AG09309 (cell line): ENCODE data around the gene SLC7A14.

Experiments
- DNase-seq: peaks from one replicate; pipeline ENCODE4 v3.0.0-alpha.2; 2010; ENCODE audit warnings: low read depth
- H3K4me3 ChIP-seq: 2 replicates; pipeline ENCODE4 v1.5.1; 2011; ENCODE audit warnings: mild to moderate bottlenecking, low read depth, low read length, moderate library complexity; ENCODE audit not compliant: control insufficient read depth
- CTCF ChIP-seq: IDR thresholded peaks from 2 replicates; pipeline ENCODE4 v1.5.1; 2011; ENCODE audit warnings: mild to moderate bottlenecking, low read depth, low read length, inconsistent platforms; ENCODE audit not compliant: insufficient read depth, control insufficient read depth; ENCODE audit errors: missing control alignments

Gene SLC7A14

GRCh38 chr3:170523248-170523647 is 62.6 kb downstream of the SLC7A14 start:
- no peak for DNase-seq
- no peak for TF ChIP-seq CTCF
- no peak overlapping the region for H3K4me3 ChIP-seq

- no peak for DNase-seq
- H3K4me3 ChIP-seq: no peak overlapping the region
- no peak for TF ChIP-seq CTCF
Observed at GRCh38 chr3:170522201-170522600, 63.7 kb downstream of the SLC7A14 start.

GRCh38 chr3:170520996-170521395 is 64.9 kb downstream of the SLC7A14 start:
- no peak for TF ChIP-seq CTCF
- no peak overlapping the region for H3K4me3 ChIP-seq
- DNase-seq: no peak

DNA sequence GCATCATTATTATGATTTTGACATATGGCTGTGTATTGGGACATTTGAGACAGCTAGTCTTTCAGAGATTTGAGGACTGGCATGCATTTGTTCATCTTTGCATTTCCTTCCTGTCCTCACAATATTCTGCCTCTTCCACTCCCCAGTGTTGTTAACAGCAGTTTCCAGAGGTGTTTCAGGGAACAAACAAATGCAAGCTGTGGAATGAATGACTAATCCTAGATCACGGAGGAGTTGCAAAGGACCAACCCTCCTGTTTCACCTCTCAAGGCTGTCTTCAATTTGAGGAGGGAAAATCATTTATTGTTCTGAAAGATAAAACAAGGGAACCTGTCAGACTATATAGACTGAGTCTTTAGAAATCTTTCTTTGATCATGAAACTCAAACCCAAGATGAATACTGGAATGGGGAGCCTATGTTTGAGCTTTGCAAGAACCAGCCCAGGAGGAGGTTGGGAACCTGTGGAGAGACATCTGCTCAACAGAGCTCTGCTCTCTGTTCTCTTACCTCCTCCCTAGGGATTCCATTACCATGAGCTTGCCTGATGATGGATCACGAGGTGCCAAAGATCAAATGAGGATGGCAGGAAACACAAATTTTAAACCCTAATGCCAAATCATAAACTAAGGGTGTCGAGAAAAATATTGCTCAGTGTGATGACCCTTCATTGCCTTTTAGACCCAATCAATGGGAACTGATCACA is 68.5 kb downstream of the SLC7A14 start:
- TF ChIP-seq CTCF: no peak
- no peak overlapping the region for H3K4me3 ChIP-seq
- DNase-seq: no peak

DNA sequence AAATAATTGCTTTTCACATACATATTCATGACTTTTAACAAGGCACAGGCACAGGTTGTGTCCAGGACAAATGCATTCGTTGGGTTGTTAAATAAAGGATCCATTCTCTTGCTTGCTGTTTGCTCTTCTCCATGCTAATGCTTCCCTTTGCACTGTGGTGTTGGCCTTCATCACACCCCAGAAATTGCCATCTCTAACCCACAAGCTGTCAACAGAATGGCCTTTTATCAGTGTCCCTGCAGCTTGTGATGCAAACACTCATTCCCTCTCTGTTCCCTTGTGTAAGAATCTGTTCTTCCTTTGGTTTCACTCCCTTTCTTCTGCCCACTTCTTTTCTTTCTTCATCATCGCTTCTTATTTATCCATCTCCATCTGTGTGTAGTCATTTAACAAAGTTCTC is 72.2 kb downstream of the SLC7A14 start:
- DNase-seq: no peak
- no peak overlapping the region for H3K4me3 ChIP-seq
- no peak for TF ChIP-seq CTCF

GRCh38 chr3:170511371-170511770 is 74.5 kb downstream of the SLC7A14 start:
- no peak for DNase-seq
- no peak for TF ChIP-seq CTCF
- no peak overlapping the region for H3K4me3 ChIP-seq
